CD1c-positive myeloid dendritic cell (primary cell): Measurements from ENCODE around the gene RNASE2.
"Not testable (repeated sequence)": the region's sequence is repeated elsewhere in the genome, so short reads cannot be mapped to it uniquely, and the experiment has no call there.

Experiments used
- DNase-seq: peaks from one replicate; pipeline ENCODE4 v3.0.0-alpha.2; 2016; ENCODE audit errors: extremely low spot score

RNASE2 gene

GRCh38 chr14:20954736-20955537 is at the start of gene RNASE2:
RNASE2 (plus strand) TSS chr14:20955487; CDS start chr14:20955772, 285 bp downstream.
- DNase-seq: not testable (repeated sequence)

- peak; percentile 13 for DNase-seq
These were observed 49.6 kb upstream of the RNASE2 start for GRCh38 chr14:20905676-20906075.

GRCh38 chr14:20907214-20907613 is 48.1 kb upstream of the RNASE2 start:
- DNase-seq: no peak

GRCh38 chr14:20910822-20911221 is 44.5 kb upstream of the RNASE2 start:
- DNase-seq: not testable (repeated sequence)

GRCh38 chr14:20919038-20919756 is 36.1 kb upstream of the RNASE2 start:
- DNase-seq: peak; percentile 44

- not testable (repeated sequence) for DNase-seq
These were observed 31.5 kb upstream of the RNASE2 start for GRCh38 chr14:20923766-20924297.

- peak; percentile 35 for DNase-seq
These were observed 21.0 kb upstream of the RNASE2 start for GRCh38 chr14:20934148-20934762.

- DNase-seq: peak; percentile 51
These were observed 19.8 kb upstream of the RNASE2 start for GRCh38 chr14:20935303-20935984.

GRCh38 chr14:20945146-20945545 is 10.1 kb upstream of the RNASE2 start:
- DNase-seq: peak; percentile 62

GRCh38 chr14:20946707-20947106 is 8.6 kb upstream of the RNASE2 start:
- not testable (repeated sequence) for DNase-seq

- DNase-seq: peak; percentile 35
These were observed 219 bp downstream of the RNASE2 start for GRCh38 chr14:20955538-20955873.

GRCh38 chr14:20956376-20956976 is 1.2 kb downstream of the RNASE2 start:
- no peak for DNase-seq

GRCh38 chr14:20958946-20959345 is 3.7 kb downstream of the RNASE2 start:
- not testable (repeated sequence) for DNase-seq

- no peak for DNase-seq
These were observed 14.0 kb downstream of the RNASE2 start for GRCh38 chr14:20969336-20969735.

- DNase-seq: no peak
These were observed 15.3 kb downstream of the RNASE2 start for GRCh38 chr14:20970647-20970982.

- peak; percentile 89 for DNase-seq
These were observed 15.9 kb downstream of the RNASE2 start for GRCh38 chr14:20970983-20971704.

- DNase-seq: no peak
These were observed 16.4 kb downstream of the RNASE2 start for GRCh38 chr14:20971705-20972021.

- DNase-seq: no peak
These were observed 18.2 kb downstream of the RNASE2 start for GRCh38 chr14:20973501-20973900.

- DNase-seq: no peak
These were observed 21.0 kb downstream of the RNASE2 start for GRCh38 chr14:20976291-20976690.

GRCh38 chr14:20978687-20979086 is 23.4 kb downstream of the RNASE2 start:
- DNase-seq: no peak

GRCh38 chr14:20980906-20981305 is 25.6 kb downstream of the RNASE2 start:
- no peak for DNase-seq
